SK-N-SH treated with all-trans-retinoic acid at 6 μM for 48 hours (cell line): ENCODE data around the gene UBXN11.

Source experiments
- CSDC2 ChIP-seq: fragments of 250-450 bp; sonication (Bioruptor Pico); IDR thresholded peaks from 2 replicates; pipeline ENCODE4 v1.5.0; 2020; ENCODE audit warnings: mild to moderate bottlenecking, moderate library complexity
- ISL1 ChIP-seq: fragments of 250-450 bp; sonication (Bioruptor Pico); IDR thresholded peaks from 2 replicates; pipeline ENCODE4 v2.1.2; 2022; ENCODE audit warnings: mild to moderate bottlenecking, moderate library complexity
- PPARA ChIP-seq: fragments of 250-450 bp; sonication (Bioruptor Pico); IDR thresholded peaks from 2 replicates; pipeline ENCODE4 v1.5.0; 2020; ENCODE audit warnings: mild to moderate bottlenecking, borderline replicate concordance
- RARB ChIP-seq: fragments of 250-450 bp; sonication (Bioruptor Pico); IDR thresholded peaks from 2 replicates; pipeline ENCODE4 v1.8.0; 2021; ENCODE audit warnings: mild to moderate bottlenecking, moderate library complexity
- SNAI2 ChIP-seq: fragments of 250-450 bp; sonication (Bioruptor Pico); IDR thresholded peaks from 2 replicates; pipeline ENCODE4 v1.5.0; 2020; ENCODE audit warnings: mild to moderate bottlenecking, moderate library complexity
- TOX ChIP-seq: fragments of 250-450 bp; sonication (Bioruptor Pico); IDR thresholded peaks from 2 replicates; pipeline ENCODE4 v1.8.0; 2021; ENCODE audit warnings: mild to moderate bottlenecking, moderate library complexity, borderline replicate concordance
- TSHZ2 ChIP-seq: fragments of 250-450 bp; sonication (Bioruptor Pico); IDR thresholded peaks from 2 replicates; pipeline ENCODE4 v1.5.0; 2020; ENCODE audit warnings: mild to moderate bottlenecking, moderate library complexity
- ZFP3 ChIP-seq: fragments of 250-450 bp; sonication (Bioruptor Pico); IDR thresholded peaks from 2 replicates; pipeline ENCODE4 v1.5.0; 2020; ENCODE audit warnings: mild to moderate bottlenecking, moderate library complexity
- ZFP30 ChIP-seq: fragments of 450-650 bp; formaldehyde crosslinking; IDR thresholded peaks from 2 replicates; pipeline ENCODE4 v1.5.0; 2022; ENCODE audit warnings: mild to moderate bottlenecking, moderate library complexity
- ZNF8 ChIP-seq: fragments of 450-650 bp; formaldehyde crosslinking; IDR thresholded peaks from 2 replicates; pipeline ENCODE4 v1.5.0; 2020; ENCODE audit warnings: mild to moderate bottlenecking, moderate library complexity

GRCh38 chr1:26322042-26322331 lies 15.6 kb upstream of the UBXN11 start:
- TF ChIP-seq ZNF8 (CRISPR knock-in tag) = no peak
- no peak for TF ChIP-seq ZFP30 (CRISPR knock-in tag)
- TF ChIP-seq ZFP3 (CRISPR knock-in tag) = no peak
- TF ChIP-seq RARB (CRISPR knock-in tag) = no peak
- TF ChIP-seq CSDC2 (CRISPR knock-in tag) = no peak
- no peak for TF ChIP-seq PPARA (CRISPR knock-in tag)
- TF ChIP-seq SNAI2 (CRISPR knock-in tag) = no peak
- TF ChIP-seq TOX = no peak
- no peak for TF ChIP-seq TSHZ2 (CRISPR knock-in tag)
- no peak for TF ChIP-seq ISL1 (CRISPR knock-in tag)
